Activated CD8-positive, alpha-beta T cell treated with anti-CD3 and anti-CD28 coated beads for 36 hours (primary cell): ENCODE measurements around the gene NEK1. TPM values are rescaled to one million over a fixed set of nuclear protein-coding genes. Genes with fewer than 3 reads are reported as not detected.

Source experiments
- ATAC-seq: fragments of 200-7000 bp; cut with Tn5 transposase; one replicate; pipeline ENCODE4 v1.10.0; 2021; ENCODE audit warnings: mild to moderate bottlenecking, moderate library complexity
- CTCF ChIA-PET: fragments of 350-600 bp; sonication (Branson Sonifier 250); formaldehyde crosslinking; loops from one replicate; lab custom pipeline; 2021; ENCODE audit warnings: antibody characterized with exemption; lab: Charles Lee
- POLR2A ChIA-PET: fragments of 350-600 bp; sonication (Branson Sonifier 250); formaldehyde crosslinking; loops from one replicate; lab custom pipeline; 2021; ENCODE audit warnings: antibody characterized with exemption; lab: Charles Lee
- DNase-seq: peaks from one replicate; pipeline ENCODE4 v3.0.0-alpha.2; 2020
- H3K27ac Mint-ChIP-seq: one replicate; pipeline ENCODE4 v1.8.0; 2021; ENCODE audit warnings: mild to moderate bottlenecking, mixed read lengths
- H3K27me3 Mint-ChIP-seq: one replicate; pipeline ENCODE4 v1.8.0; 2021; ENCODE audit warnings: mixed read lengths
- H3K36me3 Mint-ChIP-seq: one replicate; pipeline ENCODE4 v1.8.0; 2021; ENCODE audit warnings: low read depth, mixed read lengths
- H3K4me1 Mint-ChIP-seq: one replicate; pipeline ENCODE4 v1.8.0; 2021; ENCODE audit warnings: low read depth, mixed read lengths
- H3K4me3 Mint-ChIP-seq: one replicate; pipeline ENCODE4 v1.8.0; 2021; ENCODE audit warnings: mild to moderate bottlenecking, moderate library complexity, mixed read lengths
- H3K9me3 Mint-ChIP-seq: one replicate; pipeline ENCODE4 v1.8.0; 2021; ENCODE audit warnings: mixed read lengths
- CTCF ChIP-seq: fragments of 200-600 bp; IDR thresholded peaks from one replicate; pipeline ENCODE4 v1.8.0; 2022; ENCODE audit warnings: antibody characterized with exemption, mild to moderate bottlenecking
- intact Hi-C: fragments of 100-400 bp; cut with micrococcal nuclease; formaldehyde crosslinking; loops from one replicate; pipeline ENCODE4 v1.10.0; 2022
- total RNA-seq, 2 experiments: library from RNA; stranded (reverse); gene quantifications; one replicate each; pipeline ENCODE4 v1.2.3, GENCODE V29; 2021

The NEK1 gene, protein sequence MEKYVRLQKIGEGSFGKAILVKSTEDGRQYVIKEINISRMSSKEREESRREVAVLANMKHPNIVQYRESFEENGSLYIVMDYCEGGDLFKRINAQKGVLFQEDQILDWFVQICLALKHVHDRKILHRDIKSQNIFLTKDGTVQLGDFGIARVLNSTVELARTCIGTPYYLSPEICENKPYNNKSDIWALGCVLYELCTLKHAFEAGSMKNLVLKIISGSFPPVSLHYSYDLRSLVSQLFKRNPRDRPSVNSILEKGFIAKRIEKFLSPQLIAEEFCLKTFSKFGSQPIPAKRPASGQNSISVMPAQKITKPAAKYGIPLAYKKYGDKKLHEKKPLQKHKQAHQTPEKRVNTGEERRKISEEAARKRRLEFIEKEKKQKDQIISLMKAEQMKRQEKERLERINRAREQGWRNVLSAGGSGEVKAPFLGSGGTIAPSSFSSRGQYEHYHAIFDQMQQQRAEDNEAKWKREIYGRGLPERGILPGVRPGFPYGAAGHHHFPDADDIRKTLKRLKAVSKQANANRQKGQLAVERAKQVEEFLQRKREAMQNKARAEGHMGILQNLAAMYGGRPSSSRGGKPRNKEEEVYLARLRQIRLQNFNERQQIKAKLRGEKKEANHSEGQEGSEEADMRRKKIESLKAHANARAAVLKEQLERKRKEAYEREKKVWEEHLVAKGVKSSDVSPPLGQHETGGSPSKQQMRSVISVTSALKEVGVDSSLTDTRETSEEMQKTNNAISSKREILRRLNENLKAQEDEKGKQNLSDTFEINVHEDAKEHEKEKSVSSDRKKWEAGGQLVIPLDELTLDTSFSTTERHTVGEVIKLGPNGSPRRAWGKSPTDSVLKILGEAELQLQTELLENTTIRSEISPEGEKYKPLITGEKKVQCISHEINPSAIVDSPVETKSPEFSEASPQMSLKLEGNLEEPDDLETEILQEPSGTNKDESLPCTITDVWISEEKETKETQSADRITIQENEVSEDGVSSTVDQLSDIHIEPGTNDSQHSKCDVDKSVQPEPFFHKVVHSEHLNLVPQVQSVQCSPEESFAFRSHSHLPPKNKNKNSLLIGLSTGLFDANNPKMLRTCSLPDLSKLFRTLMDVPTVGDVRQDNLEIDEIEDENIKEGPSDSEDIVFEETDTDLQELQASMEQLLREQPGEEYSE (N-terminal part only)
- 10 to 100 TPM; 12.0 to 13.6 TPM for total RNA-seq

GRCh38 chr4:169611991-169612870 is at the start of gene NEK1:
NEK1 (minus strand) TSS chr4:169612583; CDS start chr4:169602630, 9,953 bp downstream.
- ATAC-seq (peak; percentile 86), DNase-seq (peak; percentile 91)
- ChIA-PET CTCF (interaction anchor here (0.6 to 3.2 kb wide), 18 partner anchors 9 to 436 kb away, joined by 3 to 29 read pairs (median 4); partner anchors contain the start of gene CLCN3), POLR2A (interaction anchor here (0.7 to 2.9 kb wide), 8 partner anchors 8 to 415 kb away, joined by 3 to 12 read pairs (median 3); partner anchors contain the start of gene CLCN3)
- H3K36me3 Mint-ChIP-seq, result peaks cover 3% of the 10 kb centered on the region
- H3K4me1 Mint-ChIP-seq, result peaks cover 46% of the 10 kb centered on the region
- no peaks in the 10 kb centered on the region for H3K27me3 Mint-ChIP-seq
- intact Hi-C loops, result loop anchor here (2.0 to 10.0 kb wide), 2 partner anchors 49 to 413 kb away; partner anchors contain the start of gene MFAP3L
- TF ChIP-seq CTCF, result no peak
- peak within 1 kb of the TSS; percentile 85 for H3K4me3 Mint-ChIP-seq
- peak within 1 kb of the TSS; percentile 97 for H3K27ac Mint-ChIP-seq
- no peaks in the 10 kb centered on the region for H3K9me3 Mint-ChIP-seq

- H3K27me3 Mint-ChIP-seq, result no peaks in the 10 kb centered on the region
- DNase-seq, result no peak
- intact Hi-C loops, result loop anchor here (2.0 kb wide), 1 partner anchor 49 kb away; the partner anchor contains the start of gene NEK1
- no peak for TF ChIP-seq CTCF
- H3K4me3 Mint-ChIP-seq, result no peak overlapping the region
- peaks cover 29% of the 10 kb centered on the region for H3K4me1 Mint-ChIP-seq
- ChIA-PET CTCF (interaction anchor here (4.8 to 4.9 kb wide), 2 partner anchors 42 to 49 kb away, joined by 29 to 31 read pairs; partner anchors contain the start of genes CLCN3 and NEK1), POLR2A (interaction anchor here (2.1 to 3.6 kb wide), 2 partner anchors 41 to 42 kb away, joined by 5 to 15 read pairs; partner anchors contain the start of gene CLCN3)
- no peak for ATAC-seq
- H3K9me3 Mint-ChIP-seq, result peaks cover 6% of the 10 kb centered on the region
- peaks cover 15% of the 10 kb centered on the region for H3K36me3 Mint-ChIP-seq
- no peak overlapping the region for H3K27ac Mint-ChIP-seq
These were observed 49.4 kb upstream of the NEK1 start for GRCh38 chr4:169661761-169662160.

GRCh38 chr4:169660929-169661328 is 48.5 kb upstream of the NEK1 start:
- ChIA-PET CTCF (interaction anchor here (4.8 to 4.9 kb wide), 2 partner anchors 41 to 48 kb away, joined by 29 to 31 read pairs; partner anchors contain the start of genes CLCN3 and NEK1), POLR2A (interaction anchor here (0.6 to 3.6 kb wide), 3 partner anchors 39 to 48 kb away, joined by 3 to 15 read pairs (median 6); partner anchors contain the start of gene CLCN3)
- DNase-seq, result no peak
- Mint-ChIP-seq H3K27ac (peak overlapping the region; percentile 75), H3K27me3 (no peaks in the 10 kb centered on the region), H3K36me3 (peaks cover 10% of the 10 kb centered on the region), H3K4me3 (peak overlapping the region; percentile 84), H3K9me3 (no peaks in the 10 kb centered on the region), H3K4me1 (peaks cover 29% of the 10 kb centered on the region)
- no peak for ATAC-seq
- TF ChIP-seq CTCF, result no peak
- intact Hi-C loops, result loop anchor here (1.0 to 2.0 kb wide), 2 partner anchors 41 to 48 kb away; partner anchors contain the start of genes CLCN3 and NEK1
